Measurements from ENCODE around the gene CNTN4.

DNA sequence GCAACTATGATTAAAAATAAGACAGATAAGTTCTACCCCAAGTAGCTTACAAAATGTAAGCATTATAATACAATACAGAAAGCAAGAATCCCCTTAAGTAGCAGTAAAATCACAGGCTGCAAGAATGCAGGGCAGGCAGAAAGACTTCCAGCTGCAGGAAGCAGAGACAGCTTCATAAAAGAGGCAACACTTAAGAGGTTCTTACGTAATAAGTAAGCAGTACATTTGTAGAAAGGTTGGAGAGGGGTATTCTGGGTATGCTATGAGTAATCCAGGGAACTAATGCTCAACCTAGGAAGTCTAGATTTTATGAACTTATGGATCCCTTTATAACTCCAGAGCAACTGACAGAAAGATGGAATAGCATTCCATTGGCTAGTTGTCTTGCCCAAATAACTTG, 859.9 kb downstream of the CNTN4 start:
- no peak for TF ChIP-seq EZH2 (IDR thresholded peaks at IDR 0.05)
- TF ChIP-seq POLR2AphosphoS5 (IDR thresholded peaks at IDR 0.05; ENCODE audit: borderline replicate concordance, low read depth, low read length): no peak
- no peak for TF ChIP-seq FOXP2 (optimal IDR thresholded peaks at IDR 0.05; ENCODE audit: control extremely low read depth, extremely low read length, insufficient read depth)

Measured in SK-N-MC (cell line).